K562 (cell line): ENCODE data around the gene MED20. TPM values are rescaled to one million over a fixed set of nuclear protein-coding genes. Genes with fewer than 3 reads are reported as not detected.

Experiments used
- CBFA2T2 ChIP-seq: fragments of 450-650 bp; conservative IDR thresholded peaks from 2 replicates; pipeline ENCODE4 v1.6.1; 2017; ENCODE audit warnings: mild to moderate bottlenecking
- CHD1 ChIP-seq: fragments of 200-600 bp; sonication (generic); IDR thresholded peaks from one replicate; pipeline ENCODE4 v1.6.1; 2012; ENCODE audit warnings: mild to moderate bottlenecking, moderate library complexity, low read length, inconsistent platforms
- ELF2 ChIP-seq: fragments of 250-450 bp; sonication (Bioruptor Pico); IDR thresholded peaks from 2 replicates; pipeline ENCODE4 v1.5.0; 2021; ENCODE audit warnings: mild to moderate bottlenecking
- FOS ChIP-seq: IDR thresholded peaks from 3 replicates; pipeline ENCODE4 v1.6.1; 2011; ENCODE audit not compliant: insufficient read length; ENCODE audit errors: extremely low read depth
- FOXP1 ChIP-seq: sonication (generic); formaldehyde crosslinking; IDR thresholded peaks from 2 replicates; pipeline ENCODE4 v1.8.0; 2022; ENCODE audit warnings: mild to moderate bottlenecking, missing genetic modification reagents
- GTF2A2 ChIP-seq: IDR thresholded peaks from 2 replicates; pipeline ENCODE4 v1.6.1; 2016; ENCODE audit warnings: mild to moderate bottlenecking, missing genetic modification characterization, missing compliant biosample characterization
- GTF2F1 ChIP-seq: IDR thresholded peaks from 2 replicates; pipeline ENCODE4 v1.6.1; 2011; ENCODE audit warnings: low read depth, low read length, improper control_type of control experiment
- KLF13 ChIP-seq: fragments of 450-650 bp; IDR thresholded peaks from 2 replicates; pipeline ENCODE4 v1.6.1; 2016; ENCODE audit warnings: missing genetic modification characterization, low read depth, mild to moderate bottlenecking, missing compliant biosample characterization, moderate library complexity, borderline replicate concordance
- MIER1 ChIP-seq: fragments of 450-650 bp; IDR thresholded peaks from 2 replicates; pipeline ENCODE4 v1.6.1; 2016; ENCODE audit warnings: antibody characterized with exemption, mild to moderate bottlenecking, low read depth
- MTA2 ChIP-seq: fragments of 450-650 bp; IDR thresholded peaks from 2 replicates; pipeline ENCODE4 v1.6.1; 2016; ENCODE audit warnings: low read depth
- NBN ChIP-seq: fragments of 450-650 bp; IDR thresholded peaks from 2 replicates; pipeline ENCODE4 v1.6.1; 2016; ENCODE audit warnings: low read depth, mild to moderate bottlenecking
- POLR3G ChIP-seq: IDR thresholded peaks from 2 replicates; pipeline ENCODE4 v1.6.1; 2011; ENCODE audit not compliant: insufficient read length, insufficient replicate concordance; ENCODE audit errors: extremely low read depth
- POU5F1 ChIP-seq: fragments of 150-350 bp; IDR thresholded peaks from 2 replicates; pipeline ENCODE4 v1.6.1; 2014; ENCODE audit warnings: borderline replicate concordance, low read length, low read depth, mild to moderate bottlenecking; ENCODE audit not compliant: partially characterized antibody
- PURB ChIP-seq: sonication (generic); formaldehyde crosslinking; IDR thresholded peaks from 2 replicates; pipeline ENCODE4 v1.9.0; 2021; ENCODE audit warnings: low read depth, mild to moderate bottlenecking, missing genetic modification reagents
- TGIF2 ChIP-seq: sonication (generic); formaldehyde crosslinking; IDR thresholded peaks from 2 replicates; pipeline ENCODE4 v1.8.1; 2022; ENCODE audit warnings: mild to moderate bottlenecking, missing genetic modification reagents, moderate library complexity
- ZNF175 ChIP-seq: fragments of 200-800 bp; sonication (Bioruptor generic); IDR thresholded peaks from 2 replicates; pipeline ENCODE4 v1.6.1; 2016; ENCODE audit warnings: low read depth, mild to moderate bottlenecking, missing genetic modification characterization, missing compliant biosample characterization
- ZNF436 ChIP-seq: fragments of 250-450, 450-650 bp; sonication (Bioruptor Pico); formaldehyde crosslinking; IDR thresholded peaks from 2 replicates; pipeline ENCODE4 v1.7.0; 2020; ENCODE audit warnings: mild to moderate bottlenecking
- ZNF589 ChIP-seq: fragments of 200-800 bp; sonication (Bioruptor generic); IDR thresholded peaks from 2 replicates; pipeline ENCODE4 v1.6.1; 2016; ENCODE audit warnings: low read depth, missing genetic modification characterization, missing compliant biosample characterization
- ZNF766 ChIP-seq: fragments of 200-800 bp; sonication (Bioruptor generic); conservative IDR thresholded peaks from 2 replicates; pipeline ENCODE4 v1.6.1; 2016; ENCODE audit warnings: missing genetic modification characterization, missing compliant biosample characterization
- ZSCAN29 ChIP-seq: fragments of 450-650 bp; IDR thresholded peaks from 2 replicates; pipeline ENCODE4 v1.6.1; 2017
- ZSCAN32 ChIP-seq: fragments of 450-650 bp; formaldehyde crosslinking; IDR thresholded peaks from 2 replicates; pipeline ENCODE4 v1.4.0; 2020; ENCODE audit warnings: mild to moderate bottlenecking, moderate library complexity
- polyA plus RNA-seq, 8 experiments: library from polyadenylated mRNA; depleted of rRNA in 4 of 8; stranded (reverse) in 5 of 8; unstranded in 3 of 8; fragments of >200 nt; fragmentation: Nextera tagmentation in 2 of 8; fragmentation: Illumina TruSeq in 1 of 8; extraction: Ambion mirVana in 2 of 8; extraction: Trizol in 1 of 8; gene quantifications; 2 replicates each; pipeline versions ENCODE4 v1.2.1 to v1.2.3, GENCODE V29; 2011 to 2014; ENCODE audit warnings: inconsistent platforms in 1 of 8, missing spikeins in 1 of 8
- total RNA-seq, 7 experiments: library from RNA; depleted of rRNA in 6 of 7; stranded (reverse); fragments of >200 nt in 6 of 7; fragmentation: Illumina TruSeq in 2 of 7; extraction: Trizol in 2 of 7; gene quantifications; 2 replicates each; pipeline versions ENCODE4 v1.2.1 to v1.2.3, GENCODE V29; 2011 to 2021; ENCODE audit warnings: low replicate concordance in 1 of 7
- TF ChIP-seq, protein P1 (sequence below), 2 experiments: IDR thresholded peaks; 2 replicates each; pipeline ENCODE4 v1.6.1; 2012; ENCODE audit warnings: improper control_type of control experiment in 2 of 2, low read depth in 2 of 2, low read length in 2 of 2, borderline replicate concordance in 1 of 2
- TF ChIP-seq, protein P2 (sequence below): IDR thresholded peaks from 3 replicates; pipeline ENCODE4 v1.6.1; 2011; ENCODE audit warnings: borderline replicate concordance, mild to moderate bottlenecking; ENCODE audit not compliant: insufficient read length, insufficient read depth
- TF ChIP-seq, protein P3 (sequence below): fragments of 450-650 bp; IDR thresholded peaks from one replicate; pipeline ENCODE4 v1.6.1; 2018; ENCODE audit warnings: mild to moderate bottlenecking, moderate library complexity; ENCODE audit not compliant: partially characterized antibody

Gene MED20
- total and polyA plus RNA-seq, 9 of the 15 experiments (the other 6 are each of a cell fraction or from before 2014, with no cell fraction given) = 27.3 to 80.9 (median 46.0) TPM

DNA sequence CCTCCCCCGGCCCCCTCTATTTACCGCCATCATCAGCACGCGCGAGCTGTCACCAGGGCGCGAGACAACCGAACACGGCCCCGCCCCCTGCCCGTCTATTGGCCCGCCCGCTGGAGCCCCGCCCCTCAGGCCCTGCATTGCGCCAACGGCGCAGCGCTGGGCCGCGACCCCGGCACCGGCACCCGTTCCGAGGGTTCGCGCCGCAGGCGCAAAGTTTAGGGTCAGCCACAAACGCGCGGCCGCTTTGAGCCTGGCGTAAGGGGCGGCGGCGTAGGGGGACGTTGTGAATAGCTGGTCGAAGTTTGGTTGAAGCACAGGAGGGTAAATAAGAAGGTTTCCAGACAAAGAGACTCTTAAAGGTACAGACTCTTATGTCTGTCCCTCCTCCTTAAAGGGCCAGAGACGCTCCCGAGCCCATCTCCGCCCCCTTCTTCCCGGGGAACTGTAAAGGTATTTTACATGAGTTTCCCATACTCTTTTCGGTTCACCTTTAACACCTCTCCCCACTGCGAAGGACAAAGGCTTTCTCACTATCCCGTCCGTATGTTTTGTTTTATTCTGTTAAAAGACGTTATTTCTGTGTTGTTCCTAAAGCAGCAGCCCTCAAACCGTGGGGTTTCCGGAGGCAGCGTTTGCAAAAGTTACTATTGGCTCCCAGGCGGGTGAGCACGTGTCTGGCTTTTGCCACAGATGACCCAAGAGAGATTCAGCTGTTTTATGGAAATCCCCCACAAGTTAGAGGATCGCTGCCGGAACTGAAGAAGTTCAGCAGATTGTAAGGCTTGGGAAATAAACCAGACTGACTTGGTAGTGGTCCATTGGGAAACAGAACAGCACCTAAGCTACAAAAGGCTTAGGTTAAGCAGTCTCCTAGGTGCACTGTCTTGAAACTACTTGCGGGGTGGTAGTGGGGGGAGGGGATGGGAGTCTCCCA, 25.4 kb downstream of the MED20 start, which contains the start of gene USP49 (continued):
- TF ChIP-seq FOS (peak; percentile 11), POLR3G (no peak), GTF2F1 (no peak), TGIF2 (CRISPR knock-in tag) (no peak), FOXP1 (no peak), MTA2 (no peak), ZNF589 (CRISPR knock-in tag) (no peak), ZSCAN32 (CRISPR knock-in tag) (no peak), PURB (no peak), GTF2A2 (tag) (no peak), CHD1 (no peak), KLF13 (tag) (peak; percentile 89), MIER1 (no peak), ZNF766 (no peak), ZNF175 (CRISPR knock-in tag) (no peak), ELF2 (CRISPR knock-in tag) (no peak), ZSCAN29 (peak; percentile 68), ZNF436 (CRISPR knock-in tag) (no peak), POU5F1 (no peak), CBFA2T2 (peak; percentile 22), NBN (peak; percentile 83; the same call in 1 of the 2 replicates)
- TF ChIP-seq, protein P1, sequence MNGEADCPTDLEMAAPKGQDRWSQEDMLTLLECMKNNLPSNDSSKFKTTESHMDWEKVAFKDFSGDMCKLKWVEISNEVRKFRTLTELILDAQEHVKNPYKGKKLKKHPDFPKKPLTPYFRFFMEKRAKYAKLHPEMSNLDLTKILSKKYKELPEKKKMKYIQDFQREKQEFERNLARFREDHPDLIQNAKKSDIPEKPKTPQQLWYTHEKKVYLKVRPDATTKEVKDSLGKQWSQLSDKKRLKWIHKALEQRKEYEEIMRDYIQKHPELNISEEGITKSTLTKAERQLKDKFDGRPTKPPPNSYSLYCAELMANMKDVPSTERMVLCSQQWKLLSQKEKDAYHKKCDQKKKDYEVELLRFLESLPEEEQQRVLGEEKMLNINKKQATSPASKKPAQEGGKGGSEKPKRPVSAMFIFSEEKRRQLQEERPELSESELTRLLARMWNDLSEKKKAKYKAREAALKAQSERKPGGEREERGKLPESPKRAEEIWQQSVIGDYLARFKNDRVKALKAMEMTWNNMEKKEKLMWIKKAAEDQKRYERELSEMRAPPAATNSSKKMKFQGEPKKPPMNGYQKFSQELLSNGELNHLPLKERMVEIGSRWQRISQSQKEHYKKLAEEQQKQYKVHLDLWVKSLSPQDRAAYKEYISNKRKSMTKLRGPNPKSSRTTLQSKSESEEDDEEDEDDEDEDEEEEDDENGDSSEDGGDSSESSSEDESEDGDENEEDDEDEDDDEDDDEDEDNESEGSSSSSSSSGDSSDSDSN (IDR thresholded peaks at IDR 0.05; ENCODE audit: borderline replicate concordance in 1 of 2, low read depth in 2 of 2, low read length in 2 of 2) = 0 out of 4 replicates have a peak, but pooled peaks of 1 of the 2 experiments have one; percentile 24
- TF ChIP-seq, protein P2, sequence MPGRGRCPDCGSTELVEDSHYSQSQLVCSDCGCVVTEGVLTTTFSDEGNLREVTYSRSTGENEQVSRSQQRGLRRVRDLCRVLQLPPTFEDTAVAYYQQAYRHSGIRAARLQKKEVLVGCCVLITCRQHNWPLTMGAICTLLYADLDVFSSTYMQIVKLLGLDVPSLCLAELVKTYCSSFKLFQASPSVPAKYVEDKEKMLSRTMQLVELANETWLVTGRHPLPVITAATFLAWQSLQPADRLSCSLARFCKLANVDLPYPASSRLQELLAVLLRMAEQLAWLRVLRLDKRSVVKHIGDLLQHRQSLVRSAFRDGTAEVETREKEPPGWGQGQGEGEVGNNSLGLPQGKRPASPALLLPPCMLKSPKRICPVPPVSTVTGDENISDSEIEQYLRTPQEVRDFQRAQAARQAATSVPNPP = no peak
- TF ChIP-seq, protein P3, sequence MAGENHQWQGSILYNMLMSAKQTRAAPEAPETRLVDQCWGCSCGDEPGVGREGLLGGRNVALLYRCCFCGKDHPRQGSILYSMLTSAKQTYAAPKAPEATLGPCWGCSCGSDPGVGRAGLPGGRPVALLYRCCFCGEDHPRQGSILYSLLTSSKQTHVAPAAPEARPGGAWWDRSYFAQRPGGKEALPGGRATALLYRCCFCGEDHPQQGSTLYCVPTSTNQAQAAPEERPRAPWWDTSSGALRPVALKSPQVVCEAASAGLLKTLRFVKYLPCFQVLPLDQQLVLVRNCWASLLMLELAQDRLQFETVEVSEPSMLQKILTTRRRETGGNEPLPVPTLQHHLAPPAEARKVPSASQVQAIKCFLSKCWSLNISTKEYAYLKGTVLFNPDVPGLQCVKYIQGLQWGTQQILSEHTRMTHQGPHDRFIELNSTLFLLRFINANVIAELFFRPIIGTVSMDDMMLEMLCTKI = no peak
